GM21576 (cell line): Measurements from ENCODE around the gene AMY2A.
"Not testable (repeated sequence)": the region's sequence is repeated elsewhere in the genome, so short reads cannot be mapped to it uniquely, and the experiment has no call there.

ENCODE experiments used
- ATAC-seq: cut with Tn5 transposase; IDR thresholded peaks from one replicate; pipeline ENCODE4 v1.9.1; 2021; ENCODE audit warnings: mild to moderate bottlenecking, moderate library complexity; ENCODE audit not compliant: unreplicated experiment

AMY2A gene

GRCh38 chr1:103616994-103617477, at the start of gene AMY2A:
TSS of gene AMY2A (plus strand) at chr1:103617427. CDS start at chr1:103617441, 14 bp downstream.
- ATAC-seq, result not testable (repeated sequence)

- no peak for ATAC-seq
Observed at GRCh38 chr1:103569493-103569892, 47.7 kb upstream of the AMY2A start.

GRCh38 chr1:103571289-103571688, 45.9 kb upstream of the AMY2A start, which contains the start of gene AMY2B:
TSS of gene AMY2B (plus strand) at chr1:103571589. CDS start at chr1:103571603, 14 bp downstream.
- not testable (repeated sequence) for ATAC-seq

DNA sequence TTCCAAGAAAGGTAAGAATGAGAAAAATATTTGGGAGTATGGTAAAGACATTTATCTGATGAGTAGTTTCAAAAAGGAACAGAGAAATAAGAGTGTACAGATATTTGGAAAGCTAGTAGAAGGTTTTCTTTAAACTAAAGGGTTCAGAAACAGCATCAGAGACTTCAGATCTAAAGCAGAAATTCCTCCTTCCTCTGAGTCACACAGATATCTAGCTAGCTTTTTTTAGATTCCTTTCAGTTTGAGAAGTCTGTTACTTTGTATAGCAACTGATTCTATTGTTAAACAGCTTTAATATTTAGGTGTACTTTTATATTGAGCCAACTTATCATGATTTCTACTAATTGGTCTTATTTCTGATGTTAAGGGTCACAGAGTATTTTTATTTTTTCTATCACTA, 41.2 kb upstream of the AMY2A start:
- ATAC-seq, result no peak

DNA sequence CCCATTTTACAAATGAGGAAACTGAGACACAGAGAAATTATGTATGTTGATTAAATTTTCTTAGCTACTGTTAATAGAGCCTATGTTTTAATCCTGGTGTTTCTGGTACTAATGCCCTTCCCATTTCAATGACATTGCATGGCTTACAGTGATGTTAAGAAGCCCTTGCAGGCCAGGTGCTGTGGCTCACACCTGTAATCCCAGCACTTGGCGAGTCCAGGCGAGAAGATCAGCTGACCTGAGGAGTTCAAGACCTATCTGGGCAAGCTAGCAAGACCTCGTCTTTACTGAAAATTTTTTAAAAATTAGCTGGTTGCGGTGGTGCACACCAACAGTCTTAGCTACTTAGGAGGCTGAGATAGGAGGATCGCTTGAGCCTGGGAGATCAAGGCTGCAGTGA, 40.4 kb upstream of the AMY2A start:
- not testable (repeated sequence) for ATAC-seq

GRCh38 chr1:103582464-103582863, 34.8 kb upstream of the AMY2A start:
- no peak for ATAC-seq

- no peak for ATAC-seq
Observed at GRCh38 chr1:103583887-103584286, 33.3 kb upstream of the AMY2A start.

DNA sequence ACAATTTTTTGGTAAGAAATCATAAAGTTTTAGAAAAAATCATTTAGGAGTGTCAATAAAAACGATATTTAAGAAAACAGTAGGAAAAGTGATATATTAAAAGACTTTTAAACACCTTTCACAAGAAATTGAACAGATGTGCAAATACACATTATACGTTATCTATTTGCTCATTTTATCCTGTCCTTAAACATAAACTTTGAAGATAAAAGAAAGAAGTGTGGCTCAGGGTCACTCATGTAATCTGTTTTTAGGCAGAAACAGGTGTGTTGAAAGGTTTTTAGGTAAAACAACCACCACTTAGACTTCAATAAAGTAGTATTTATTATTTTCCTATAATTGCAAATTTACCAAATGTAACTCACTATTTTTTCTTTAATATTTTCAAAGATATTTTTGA, 32.7 kb upstream of the AMY2A start:
- ATAC-seq, result no peak

DNA sequence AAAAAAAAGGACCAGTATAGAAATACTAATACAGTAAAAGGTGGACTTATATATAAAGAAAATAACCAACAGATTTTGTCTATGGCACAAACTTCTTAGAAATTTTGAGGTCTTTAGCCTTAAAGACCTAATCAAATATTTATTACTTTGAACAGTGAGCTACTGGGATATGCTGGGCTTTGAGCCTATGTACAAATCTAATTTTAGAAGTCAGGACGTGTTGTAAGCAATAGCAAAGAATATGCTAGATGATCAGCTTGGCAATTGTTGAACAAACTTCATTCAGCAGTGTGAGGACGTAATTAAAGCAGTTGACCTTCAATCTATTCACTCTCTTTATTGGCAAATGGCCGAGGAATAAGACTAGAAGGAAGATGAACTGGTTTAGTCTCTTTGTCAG, 14.5 kb upstream of the AMY2A start:
- ATAC-seq, result not testable (repeated sequence)

DNA sequence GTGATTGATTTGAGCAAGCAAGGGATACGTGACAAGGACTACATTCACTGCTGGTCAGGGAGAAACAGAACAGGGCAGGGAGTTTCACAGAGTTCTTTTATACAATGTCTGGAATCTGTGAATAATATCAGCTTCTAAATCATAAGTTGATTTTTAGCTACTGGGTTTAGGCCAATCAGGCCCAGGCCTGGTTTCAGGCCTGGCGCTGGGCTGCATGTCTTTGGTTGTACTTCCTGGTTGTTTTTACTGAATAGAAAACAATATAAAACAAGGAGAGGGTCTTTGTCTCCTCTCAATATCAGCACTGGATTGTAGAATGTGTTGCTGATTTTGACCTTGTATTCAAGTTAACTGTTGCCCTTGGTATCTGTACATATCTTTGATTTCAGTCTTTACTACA, 865 bp upstream of the AMY2A start:
- ATAC-seq, result no peak

DNA sequence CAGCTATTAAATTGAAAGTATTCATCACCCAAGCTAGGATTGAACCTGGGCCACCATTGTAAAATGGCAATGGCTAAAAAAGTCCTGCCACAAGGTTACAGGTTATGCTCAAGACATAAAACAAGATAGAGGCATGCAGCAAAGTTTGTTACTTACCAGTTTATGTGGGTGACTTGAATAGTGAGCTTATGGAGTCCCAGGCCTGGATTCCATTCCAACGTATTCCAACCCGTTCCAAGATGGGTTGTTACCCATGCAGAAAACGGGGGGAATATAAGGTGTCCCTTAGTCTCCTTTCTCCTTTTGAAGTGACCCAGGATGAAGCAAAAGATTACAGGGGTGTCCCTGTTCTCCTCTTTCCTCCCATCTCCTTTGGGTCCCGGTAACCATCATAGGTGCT, 10.2 kb downstream of the AMY2A start:
- not testable (repeated sequence) for ATAC-seq

GRCh38 chr1:103641194-103641593, 24.0 kb downstream of the AMY2A start:
- not testable (repeated sequence) for ATAC-seq

DNA sequence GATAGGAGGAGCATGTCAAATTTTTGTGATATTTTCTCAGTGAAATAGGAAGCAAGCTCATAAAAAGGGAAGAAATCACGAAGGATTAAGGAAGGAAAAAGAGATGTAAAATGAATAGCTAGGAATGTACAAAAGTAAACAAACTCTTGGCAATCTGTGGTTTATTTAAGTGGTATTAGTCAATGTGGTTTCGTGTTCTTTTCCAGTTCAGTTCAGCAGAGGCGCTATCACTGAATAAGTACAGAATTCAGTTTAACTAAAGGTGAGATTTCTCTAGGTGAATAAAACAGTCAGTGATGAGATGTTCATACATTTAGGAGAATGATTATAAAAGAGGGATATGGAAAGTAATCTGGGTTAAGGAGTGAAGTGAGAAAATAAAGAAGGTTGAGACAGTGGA, 26.7 kb downstream of the AMY2A start:
- ATAC-seq, result not testable (repeated sequence)

- ATAC-seq, result not testable (repeated sequence)
Observed at GRCh38 chr1:103650305-103650704, 33.1 kb downstream of the AMY2A start.

DNA sequence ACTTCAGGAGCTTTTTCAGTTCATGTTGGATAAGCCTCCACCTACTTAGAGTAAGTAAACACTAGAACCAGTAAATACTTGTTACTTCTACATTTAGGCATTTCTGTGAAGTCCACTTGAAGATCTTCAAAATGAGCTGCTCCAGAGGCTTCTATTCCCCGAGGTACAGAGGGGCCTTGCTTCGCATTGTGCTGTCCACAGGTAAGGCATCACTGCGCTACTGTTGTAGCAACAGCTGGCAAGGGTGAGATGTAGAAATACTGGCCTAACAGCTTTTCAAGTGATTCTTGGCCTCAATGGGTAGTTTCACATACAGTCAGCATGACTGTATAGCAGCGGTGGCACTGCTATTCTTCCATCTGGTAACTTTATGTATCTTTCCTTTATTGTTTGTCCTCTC, 33.7 kb downstream of the AMY2A start:
- not testable (repeated sequence) for ATAC-seq

DNA sequence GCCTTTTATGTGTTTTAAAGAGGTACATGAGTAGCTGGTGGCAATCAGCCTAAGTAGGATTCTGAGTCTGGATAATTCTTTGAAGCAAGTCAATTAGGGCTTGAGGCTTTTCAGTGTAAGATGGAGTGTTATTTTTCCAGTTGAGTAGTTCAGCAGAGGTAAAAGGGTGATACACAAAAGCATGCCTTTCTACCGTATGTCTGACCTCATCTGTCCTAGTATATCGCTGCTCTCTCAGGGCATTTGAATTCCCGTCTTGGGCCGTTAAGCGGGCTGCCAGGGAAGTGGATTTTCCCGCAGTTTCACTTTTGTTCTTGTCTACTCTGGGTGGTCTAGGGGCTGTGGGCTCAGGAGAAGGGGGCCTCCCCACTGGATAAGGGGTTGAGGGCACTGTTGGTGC, 36.9 kb downstream of the AMY2A start:
- ATAC-seq, result not testable (repeated sequence)

DNA sequence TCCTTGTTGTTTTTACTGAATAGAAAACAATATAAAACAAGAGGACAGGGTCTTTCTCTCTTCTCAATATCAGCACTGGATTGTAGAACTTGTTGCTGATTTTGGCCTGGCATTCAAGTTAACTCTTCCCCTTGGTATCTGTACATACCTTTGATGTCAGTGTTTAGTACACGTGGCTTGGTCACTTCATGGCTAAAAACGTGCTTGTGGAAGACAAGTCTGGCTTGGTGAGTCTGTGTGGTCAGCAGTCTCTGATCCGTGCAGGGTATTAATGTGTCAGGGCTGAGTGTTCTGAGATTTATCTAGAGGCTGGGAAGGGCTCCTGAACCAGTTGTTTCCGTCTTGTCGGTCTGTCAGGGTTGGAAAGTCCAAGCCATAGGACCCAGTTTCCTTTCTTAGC, 38.2 kb downstream of the AMY2A start, which contains the start of gene AMY1A:
Gene AMY1A (plus strand): TSS at position 301 of the 400 bp plus-strand sequence. CDS start 571 bp downstream, outside the sequence.
- ATAC-seq, result not testable (repeated sequence)
